ENCODE results near the gene FAM120A. TPM values are rescaled to one million over a fixed set of nuclear protein-coding genes. Genes with fewer than 3 reads are reported as not detected.
A peak's percentile ranks its signal among the peaks of the same experiment; 100 is the strongest.

FAM120A gene
- total RNA-seq, 2 donors from 2014 or later: 86.3 to 90.6 TPM

DNA sequence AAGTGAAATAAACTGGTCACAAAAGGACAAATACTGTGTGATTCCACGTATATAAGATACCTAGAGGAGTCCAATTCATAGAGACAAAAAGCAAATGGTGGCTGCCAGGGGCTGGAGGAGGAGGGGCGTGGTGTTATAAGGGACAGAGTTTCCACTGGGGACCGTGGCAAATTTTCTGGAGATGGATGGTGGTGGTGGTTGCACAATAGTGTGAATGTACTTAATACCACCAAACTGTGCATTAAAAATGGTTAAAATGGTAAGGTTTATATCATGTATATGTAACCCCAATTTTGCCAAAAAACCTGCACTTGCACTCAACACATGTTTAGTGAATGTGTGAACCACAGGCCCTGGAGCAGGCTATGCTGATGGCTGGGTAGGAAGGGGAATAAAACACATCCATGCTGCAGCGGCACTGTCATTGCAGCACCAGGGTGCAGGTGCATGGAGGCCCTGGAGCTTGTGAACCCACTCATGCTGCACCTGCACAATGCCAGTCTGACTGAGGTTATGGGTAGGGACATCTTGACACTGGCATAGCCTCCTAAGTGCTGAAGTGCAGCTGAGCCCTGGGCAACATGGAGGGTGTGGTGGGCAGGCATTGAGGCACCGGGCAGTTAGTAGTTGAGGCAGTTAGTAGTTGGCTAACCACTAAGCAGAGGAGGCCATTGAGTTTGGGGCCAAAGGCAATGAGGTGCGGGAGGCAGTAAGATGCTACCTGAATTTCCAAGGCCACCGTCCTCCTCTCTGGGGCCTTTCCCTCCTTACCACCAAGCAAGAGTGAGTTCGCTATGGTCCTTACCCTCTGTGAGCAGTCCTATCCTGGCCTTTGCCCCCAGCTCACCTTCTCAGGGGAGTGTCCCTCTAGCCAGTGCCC lies 121.4 kb downstream of the FAM120A start:
- Histone ChIP-seq H3K27me3 (replicated peaks; ENCODE audit: insufficient read depth) (no peaks in the 10 kb centered on the region), H3K27ac (no peak overlapping the region), H3K9me3 (no peaks in the 10 kb centered on the region), H3K36me3 (no peaks in the 10 kb centered on the region), H3K4me1 (replicated peaks) (peaks cover 8% of the 10 kb centered on the region), H3K4me3 (no peak overlapping the region)
- DNase-seq (ENCODE audit: low spot score): no peak
- WGBS: 93% methylated on average over 8 of the region's 8 CpGs
- TF ChIP-seq POLR2AphosphoS5 (IDR thresholded peaks at IDR 0.05) (no peak), POLR2A (IDR thresholded peaks at IDR 0.05) (no peak)
- TF ChIP-seq, protein P1, sequence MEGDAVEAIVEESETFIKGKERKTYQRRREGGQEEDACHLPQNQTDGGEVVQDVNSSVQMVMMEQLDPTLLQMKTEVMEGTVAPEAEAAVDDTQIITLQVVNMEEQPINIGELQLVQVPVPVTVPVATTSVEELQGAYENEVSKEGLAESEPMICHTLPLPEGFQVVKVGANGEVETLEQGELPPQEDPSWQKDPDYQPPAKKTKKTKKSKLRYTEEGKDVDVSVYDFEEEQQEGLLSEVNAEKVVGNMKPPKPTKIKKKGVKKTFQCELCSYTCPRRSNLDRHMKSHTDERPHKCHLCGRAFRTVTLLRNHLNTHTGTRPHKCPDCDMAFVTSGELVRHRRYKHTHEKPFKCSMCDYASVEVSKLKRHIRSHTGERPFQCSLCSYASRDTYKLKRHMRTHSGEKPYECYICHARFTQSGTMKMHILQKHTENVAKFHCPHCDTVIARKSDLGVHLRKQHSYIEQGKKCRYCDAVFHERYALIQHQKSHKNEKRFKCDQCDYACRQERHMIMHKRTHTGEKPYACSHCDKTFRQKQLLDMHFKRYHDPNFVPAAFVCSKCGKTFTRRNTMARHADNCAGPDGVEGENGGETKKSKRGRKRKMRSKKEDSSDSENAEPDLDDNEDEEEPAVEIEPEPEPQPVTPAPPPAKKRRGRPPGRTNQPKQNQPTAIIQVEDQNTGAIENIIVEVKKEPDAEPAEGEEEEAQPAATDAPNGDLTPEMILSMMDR (IDR thresholded peaks at IDR 0.05): no peak
- intact Hi-C loops (cut with DNase I): no loop called here

DNA sequence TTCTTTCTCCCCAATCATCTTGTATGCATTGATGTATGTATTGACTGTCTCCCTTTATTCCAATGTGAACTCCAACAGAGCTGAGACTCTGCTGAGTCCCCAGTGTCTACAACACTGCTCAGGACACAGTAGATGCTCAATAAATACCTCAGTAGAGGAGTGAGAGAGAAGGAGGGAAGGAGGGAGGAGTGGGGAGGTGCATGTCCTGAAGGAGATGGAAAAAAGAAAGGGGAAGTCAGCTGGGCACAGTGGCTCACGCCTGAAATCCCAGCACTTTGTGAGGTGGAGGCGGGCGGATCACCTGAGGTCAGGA lies 122.0 kb downstream of the FAM120A start:
- WGBS: 96% methylated on average over 3 of the region's 3 CpGs
- no peak for DNase-seq (ENCODE audit: low spot score)
- intact Hi-C loops (cut with DNase I): no loop called here

DNA sequence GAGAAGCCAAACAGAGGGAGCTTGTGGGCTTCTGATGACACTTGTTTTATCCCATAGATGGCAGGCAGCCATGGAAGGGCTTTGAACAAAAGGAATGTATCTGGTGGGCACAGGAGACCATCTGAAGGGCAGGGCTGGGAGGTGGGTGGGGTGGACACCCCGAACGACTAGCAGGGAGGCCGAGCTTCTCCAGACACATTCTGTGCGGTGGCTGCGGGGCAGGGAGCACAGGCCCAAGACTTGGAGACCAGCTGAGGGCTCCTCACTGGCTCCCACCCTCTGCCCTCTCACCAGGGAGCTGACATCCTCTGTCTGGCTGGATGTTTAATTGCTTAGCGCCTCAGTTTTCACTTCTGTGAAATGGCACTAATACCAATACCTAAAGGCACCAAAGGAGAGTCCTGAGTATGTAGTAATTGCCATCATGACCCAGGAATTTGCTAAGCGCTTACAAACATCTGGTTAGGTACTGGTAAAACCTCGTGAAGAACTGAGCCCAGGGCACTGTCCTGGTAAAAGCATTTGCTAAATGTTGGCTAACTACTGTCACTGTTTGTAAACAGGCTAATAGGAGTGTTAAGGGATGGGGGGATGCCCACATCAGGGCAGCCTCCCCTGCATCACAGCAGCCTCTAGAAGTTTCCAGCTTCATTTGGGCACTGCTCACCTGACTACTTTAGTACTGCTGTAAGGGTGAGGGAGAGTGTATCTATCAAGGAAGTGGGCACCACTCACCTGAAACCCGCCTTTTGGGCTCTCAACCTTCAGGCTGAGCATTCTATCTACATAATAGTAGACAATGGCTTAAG lies 122.8 kb downstream of the FAM120A start:
- H3K27ac ChIP-seq: no peak overlapping the region
- no peak for DNase-seq (ENCODE audit: low spot score)
- H3K4me3 ChIP-seq: no peak overlapping the region
- H3K36me3 ChIP-seq: no peaks in the 10 kb centered on the region
- peaks cover 18% of the 10 kb centered on the region for H3K4me1 ChIP-seq (replicated peaks)
- intact Hi-C loops (cut with DNase I): no loop called here
- no peaks in the 10 kb centered on the region for H3K9me3 ChIP-seq
- WGBS: 88% methylated on average over 9 of the region's 9 CpGs
- H3K27me3 ChIP-seq (replicated peaks; ENCODE audit: insufficient read depth): no peaks in the 10 kb centered on the region
- TF ChIP-seq, protein P1 (IDR thresholded peaks at IDR 0.05): no peak
- TF ChIP-seq POLR2A (IDR thresholded peaks at IDR 0.05) (no peak), POLR2AphosphoS5 (IDR thresholded peaks at IDR 0.05) (no peak)

More for the DNA sequence above, 122.0 kb downstream of the FAM120A start:
- Histone ChIP-seq H3K27ac (no peak overlapping the region), H3K4me1 (replicated peaks) (peaks cover 14% of the 10 kb centered on the region), H3K4me3 (no peak overlapping the region), H3K27me3 (replicated peaks; ENCODE audit: insufficient read depth) (no peaks in the 10 kb centered on the region), H3K9me3 (no peaks in the 10 kb centered on the region), H3K36me3 (no peaks in the 10 kb centered on the region)
- TF ChIP-seq, protein P1 (IDR thresholded peaks at IDR 0.05): no peak
- TF ChIP-seq POLR2A (IDR thresholded peaks at IDR 0.05) (no peak), POLR2AphosphoS5 (IDR thresholded peaks at IDR 0.05) (no peak)

DNA sequence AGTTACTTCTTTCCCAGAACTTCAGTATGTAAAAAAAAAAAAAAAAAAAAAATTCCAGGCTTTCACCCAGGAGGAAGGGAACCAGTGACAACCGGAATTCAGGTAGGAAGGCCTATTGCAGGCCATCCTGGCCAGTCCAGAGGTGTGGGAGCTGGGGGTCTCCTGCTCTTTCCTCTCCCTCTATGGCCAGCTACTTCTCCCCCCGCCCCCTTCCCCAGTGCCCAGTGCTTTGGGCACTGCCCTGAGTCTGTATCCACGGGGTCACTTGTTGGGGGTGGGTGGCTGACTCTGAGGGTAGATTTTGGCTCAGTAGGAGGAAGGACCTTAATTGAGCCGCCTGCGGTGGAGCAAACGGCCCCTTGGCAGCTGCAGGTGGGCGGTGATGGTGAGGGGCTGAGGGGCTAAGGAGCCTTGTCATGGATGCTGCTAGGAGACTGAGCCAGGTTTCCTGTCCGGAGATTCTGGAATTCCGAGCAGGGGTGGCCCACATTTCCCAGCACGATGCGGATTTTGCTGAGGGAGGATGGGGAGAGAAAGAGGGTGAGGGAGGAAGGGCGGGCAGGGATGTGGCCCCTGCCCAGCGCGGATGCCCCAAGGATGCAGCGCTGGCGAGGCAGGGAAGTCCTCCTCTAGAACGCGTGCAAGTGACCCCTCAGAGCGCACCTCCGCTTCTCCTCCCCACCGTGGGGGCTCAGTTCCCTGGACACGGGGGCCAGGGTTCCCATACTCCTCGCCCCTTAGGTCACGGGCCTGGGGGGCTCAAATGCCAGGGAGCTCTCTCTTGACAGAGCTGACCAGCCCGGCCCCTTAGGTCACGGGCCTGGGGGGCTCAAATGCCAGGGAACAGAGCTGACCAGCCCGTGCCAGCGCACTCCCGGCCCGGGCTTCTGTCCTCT lies 123.7 kb downstream of the FAM120A start:
- H3K4me1 ChIP-seq (replicated peaks): peaks cover 25% of the 10 kb centered on the region
- H3K27ac ChIP-seq: peak overlapping the region; percentile 94 to 95
- no peaks in the 10 kb centered on the region for H3K27me3 ChIP-seq (replicated peaks; ENCODE audit: insufficient read depth)
- DNase-seq (ENCODE audit: low spot score): no peak
- TF ChIP-seq POLR2AphosphoS5 (IDR thresholded peaks at IDR 0.05) (no peak), POLR2A (IDR thresholded peaks at IDR 0.05) (no peak)
- TF ChIP-seq, protein P1 (IDR thresholded peaks at IDR 0.05): no peak
- intact Hi-C loops (cut with DNase I): no loop called here
- H3K36me3 ChIP-seq: no peaks in the 10 kb centered on the region
- WGBS: 12% methylated on average over 28 of the region's 30 CpGs
- H3K4me3 ChIP-seq: peak overlapping the region; percentile 87
- H3K9me3 ChIP-seq: no peaks in the 10 kb centered on the region

All from prostate gland (tissue), 2 donors.